ENCODE data around the gene TAS1R2.
"Not testable (repeated sequence)": the region's sequence is repeated elsewhere in the genome, so short reads cannot be mapped to it uniquely, and the experiment has no call there.

TAS1R2 gene

DNA sequence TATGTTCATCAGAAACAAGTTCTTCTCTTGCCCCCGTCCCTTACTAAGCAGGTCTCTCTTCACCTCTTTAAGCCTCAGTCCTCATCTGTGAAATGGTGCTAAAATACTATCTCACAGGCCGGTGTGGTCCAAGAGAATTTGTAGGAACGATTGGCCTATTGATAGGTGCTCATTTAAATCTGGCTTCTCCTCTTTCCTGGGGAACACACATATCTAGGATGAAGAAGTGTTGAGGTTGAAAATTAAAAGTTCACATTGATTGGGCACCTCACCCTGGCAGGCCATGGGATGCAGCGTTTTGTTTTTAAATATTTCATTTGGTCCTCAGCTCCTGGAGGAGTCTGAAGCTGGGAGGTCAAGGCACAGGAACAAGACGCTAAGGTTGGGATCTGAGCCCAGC, 8.9 kb upstream of the TAS1R2 start:
- no peak for DNase-seq

DNA sequence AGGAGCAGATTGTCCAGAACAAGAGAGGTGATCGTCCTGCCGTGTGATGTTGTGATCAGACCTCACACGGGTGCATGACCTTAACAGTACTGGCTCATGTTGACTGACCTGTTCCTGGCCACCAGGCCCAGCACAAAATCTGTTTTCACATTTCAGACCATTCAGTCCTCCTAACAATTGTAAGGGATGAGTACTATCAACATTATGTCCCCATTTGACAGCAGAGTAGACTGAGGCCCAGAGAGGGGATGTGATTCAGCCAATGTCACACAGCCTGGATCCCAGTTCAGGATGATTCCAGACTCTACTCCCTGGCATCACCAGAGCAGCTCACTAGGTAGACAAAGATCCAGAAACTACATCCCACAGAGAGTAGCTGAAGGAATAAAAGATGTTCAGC, 7.4 kb upstream of the TAS1R2 start:
- no peak for DNase-seq

DNA sequence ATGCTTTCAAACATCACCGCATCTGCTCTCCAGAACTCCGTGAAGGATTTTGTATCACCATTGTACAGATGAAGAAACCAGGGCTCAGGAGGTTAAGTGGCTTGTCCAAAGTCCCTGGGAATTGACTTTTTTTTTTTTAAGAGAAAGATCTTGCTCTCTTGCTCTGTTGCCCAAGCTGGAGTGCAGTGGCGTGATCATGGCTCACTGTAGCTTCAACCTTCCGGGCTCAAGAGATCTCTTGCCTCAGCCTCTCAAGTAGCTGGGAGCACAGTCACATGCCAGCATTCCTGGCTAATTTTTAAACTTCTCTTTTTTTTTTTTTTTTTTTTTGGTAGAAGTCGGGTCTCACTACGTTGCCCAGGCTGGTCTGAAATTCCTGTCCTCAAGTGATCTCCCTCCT, 6.9 kb upstream of the TAS1R2 start:
- no peak for DNase-seq

DNA sequence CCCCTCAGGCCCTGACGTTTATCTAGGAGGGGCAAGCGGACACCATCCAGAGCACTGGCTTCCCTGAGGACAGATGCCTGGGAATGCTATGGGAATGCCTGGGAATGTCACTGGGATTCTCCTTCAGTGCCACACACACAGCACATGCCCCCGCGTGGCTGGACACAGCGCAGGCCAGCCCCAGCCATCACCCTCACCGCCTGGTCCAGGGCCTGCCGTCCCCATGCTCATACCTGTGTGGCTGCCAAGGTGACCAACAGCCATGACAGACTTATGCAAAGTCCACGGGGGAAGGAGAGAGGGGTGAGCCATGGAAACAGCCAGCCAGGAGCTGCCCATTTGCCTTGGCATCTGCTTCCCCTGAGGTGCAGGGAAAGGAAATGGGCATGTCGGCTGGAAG, 5.7 kb upstream of the TAS1R2 start:
- no peak for DNase-seq

DNA sequence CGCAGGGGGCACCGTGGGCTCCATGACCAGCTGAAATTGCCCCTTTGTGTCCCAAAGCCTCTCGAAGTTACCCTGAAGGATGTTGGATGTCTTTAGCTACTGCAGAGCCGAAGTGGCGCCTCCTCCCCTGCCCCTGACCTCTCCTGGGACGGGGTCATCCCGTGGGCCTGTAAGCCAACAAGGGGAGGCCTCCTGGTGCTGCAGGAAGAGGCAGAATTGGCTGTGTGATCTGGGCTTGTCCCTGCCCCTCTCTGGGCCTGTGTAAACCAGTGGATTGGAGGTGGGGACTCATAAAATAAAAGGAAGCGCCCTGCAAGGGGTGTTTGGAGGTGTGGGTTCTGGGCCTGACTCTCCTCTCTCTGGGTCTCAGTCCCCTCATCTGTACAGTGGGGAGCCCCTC, 2.1 kb upstream of the TAS1R2 start:
- DNase-seq, result no peak

DNA sequence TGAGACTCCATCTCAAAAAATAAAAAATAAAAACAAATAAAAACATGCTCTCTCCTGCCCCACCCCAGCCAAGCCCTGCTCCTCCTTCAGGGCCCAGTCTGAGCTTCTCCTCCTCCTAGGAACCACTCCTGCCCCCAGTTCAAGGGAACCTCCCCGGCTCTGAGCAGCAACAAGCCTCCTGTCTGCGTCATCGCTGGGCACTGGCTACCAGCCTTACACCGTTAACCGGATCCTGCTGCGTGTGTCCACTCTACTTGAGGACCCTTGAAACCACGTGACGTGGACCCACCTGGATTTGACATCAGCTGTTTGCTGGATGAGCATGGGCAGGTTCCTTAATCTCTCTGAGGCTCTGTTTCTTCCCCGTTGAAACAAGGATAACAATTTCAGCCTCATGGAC, 1.6 kb upstream of the TAS1R2 start:
- no peak for DNase-seq

DNA sequence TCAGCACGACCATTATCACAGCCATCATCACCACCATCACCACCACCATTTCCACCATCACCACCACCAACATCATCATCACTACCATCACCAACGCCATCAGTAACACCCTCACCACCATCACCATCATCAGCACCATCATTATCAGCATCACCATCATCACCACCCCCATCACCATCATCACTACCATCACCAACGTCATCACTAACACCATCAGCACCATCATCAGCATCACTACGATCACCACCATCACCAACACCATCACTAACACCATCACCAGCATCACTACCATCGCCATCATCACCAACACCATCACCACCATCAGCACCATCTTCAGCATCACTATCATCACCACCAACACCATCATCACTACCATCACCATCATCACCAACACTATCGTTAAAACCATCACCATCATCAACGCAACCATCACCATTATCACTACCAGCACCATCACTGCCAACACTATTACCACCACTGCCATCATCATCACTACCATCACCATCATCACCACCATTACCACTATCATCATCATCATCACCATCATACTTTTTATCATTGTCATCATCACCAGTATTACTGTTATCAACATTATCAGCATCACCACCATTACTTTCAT, 1.3 kb downstream of the TAS1R2 start:
- no peak for DNase-seq

DNA sequence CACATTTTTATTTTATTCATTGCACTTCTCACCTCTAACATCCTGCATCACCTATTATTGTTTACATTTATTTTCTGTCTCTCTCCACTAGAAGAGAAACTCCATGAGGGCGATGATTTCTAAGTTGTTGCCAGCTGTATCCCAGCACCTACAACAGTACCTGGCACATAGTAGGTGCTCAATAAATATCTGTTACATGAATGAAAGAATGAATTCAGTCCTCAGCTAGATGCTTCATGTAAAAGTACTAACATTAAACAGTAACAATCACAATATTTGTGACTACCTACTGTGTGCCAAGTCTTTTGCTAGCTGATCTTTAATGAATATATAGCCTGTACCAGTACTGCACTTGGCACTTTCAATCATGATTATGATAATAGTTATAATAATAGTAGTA, 3.0 kb downstream of the TAS1R2 start:
- DNase-seq, result no peak

DNA sequence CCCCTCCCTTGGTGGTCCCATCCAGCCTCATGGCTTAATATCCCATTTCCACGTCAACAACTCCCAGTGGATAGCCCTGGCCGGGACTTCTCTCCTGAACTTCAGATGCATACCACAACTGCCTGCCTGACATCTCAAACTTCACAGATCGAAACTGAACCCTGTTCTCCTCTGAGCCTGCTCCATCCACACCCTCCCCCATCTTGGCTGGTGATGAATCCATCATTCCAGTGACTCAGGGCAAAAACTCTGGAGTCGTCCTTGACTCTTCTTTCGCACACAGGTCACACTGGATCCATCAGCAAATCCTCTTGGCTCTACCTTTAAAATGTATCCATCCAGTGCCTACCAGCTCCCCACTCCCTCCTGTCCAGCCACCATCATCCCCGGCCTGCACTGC, 3.9 kb downstream of the TAS1R2 start:
- DNase-seq, result no peak

DNA sequence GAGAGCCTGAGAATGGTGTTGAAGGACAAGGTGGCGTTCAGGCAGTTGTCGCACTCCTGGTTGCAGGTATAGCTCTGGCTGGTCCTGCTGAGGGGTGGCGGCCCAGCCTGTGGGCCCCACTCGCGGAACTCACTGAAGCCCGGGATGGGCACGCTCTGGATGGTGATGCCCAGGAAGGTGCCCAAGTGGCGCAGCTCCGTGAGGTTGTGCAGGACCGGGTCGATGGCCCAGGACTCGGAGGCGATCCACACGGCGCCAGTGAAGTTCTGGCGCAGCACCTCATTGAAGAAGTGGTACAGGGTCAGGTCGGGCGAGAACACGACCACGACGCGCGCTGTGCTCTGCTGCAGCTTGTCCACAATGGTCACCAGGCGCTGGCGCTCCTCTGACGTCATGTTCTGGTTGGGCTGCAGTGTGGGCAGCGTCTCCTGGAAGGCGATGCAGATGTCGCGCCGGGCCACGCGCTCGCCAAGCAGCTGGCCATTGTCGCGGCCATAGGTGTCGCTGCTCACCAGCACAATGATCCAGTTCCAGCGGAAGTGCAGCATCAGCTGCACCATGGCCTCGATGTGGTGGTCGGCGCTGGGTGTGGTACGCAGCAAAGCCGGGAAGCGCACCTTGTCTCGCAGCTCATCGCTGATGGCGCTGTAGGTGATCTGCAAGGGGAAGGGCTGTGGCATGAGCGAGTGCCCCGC, 5.0 kb downstream of the TAS1R2 start:
- no peak for DNase-seq

DNA sequence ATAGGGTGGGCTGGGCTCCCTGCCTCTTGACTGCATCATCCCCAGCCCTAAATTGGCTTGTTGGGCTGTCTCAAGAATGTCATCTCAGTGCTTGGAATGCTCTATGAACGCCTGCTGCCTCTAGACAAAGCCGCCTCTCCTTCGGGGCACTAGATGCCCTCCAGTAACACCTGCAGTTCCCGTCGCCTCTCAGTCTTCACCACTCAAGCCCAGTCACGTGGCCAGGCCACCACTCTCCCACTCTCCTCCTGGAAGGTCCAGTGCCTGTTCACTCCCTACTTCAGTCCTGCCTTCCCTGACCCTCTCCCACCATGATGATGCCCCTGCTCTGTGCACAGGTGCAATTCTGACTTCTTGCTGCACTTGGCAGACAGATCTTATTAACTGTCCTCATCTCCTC, 7.0 kb downstream of the TAS1R2 start:
- no peak for DNase-seq

DNA sequence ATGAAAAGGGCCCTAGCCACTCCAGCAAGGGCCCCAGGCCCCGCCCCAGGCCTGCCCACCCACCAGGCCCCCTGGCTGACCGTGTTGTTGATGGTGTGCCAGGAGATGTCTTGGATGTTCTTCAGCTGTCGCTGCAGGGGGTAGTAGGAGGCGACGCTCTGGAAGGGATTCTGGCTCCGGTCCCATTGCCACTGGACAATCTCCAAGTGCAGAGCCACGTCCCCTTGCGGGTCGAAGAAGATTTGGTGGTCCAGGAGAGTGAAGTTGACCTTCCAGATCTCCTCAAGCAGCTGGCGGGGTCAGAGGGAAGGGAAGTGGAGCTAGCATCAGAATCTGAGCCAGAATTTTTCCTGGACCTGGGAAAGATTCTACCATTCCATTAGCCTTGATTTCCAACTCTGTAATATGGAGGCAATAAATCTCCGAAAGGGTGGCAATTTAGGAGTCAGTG, 10.2 kb downstream of the TAS1R2 start:
- no peak for DNase-seq

DNA sequence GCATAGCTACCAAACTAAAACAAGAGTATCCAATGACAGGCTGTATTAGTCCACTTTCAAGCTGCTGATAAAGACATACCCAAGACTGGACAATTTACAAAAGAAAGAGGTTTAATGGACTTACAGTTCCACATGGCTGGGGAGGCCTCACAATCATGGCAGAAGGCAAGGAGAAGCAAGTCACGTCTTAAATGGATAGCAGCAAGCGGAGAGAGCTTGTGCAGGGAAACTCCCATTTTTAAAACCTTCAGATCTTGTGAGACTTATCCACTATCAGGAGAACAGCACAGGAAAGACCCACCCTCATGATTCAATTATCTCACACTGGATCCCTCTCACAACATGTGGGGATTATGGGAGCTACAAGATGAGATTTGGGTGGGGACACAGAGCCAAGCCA, 11.7 kb downstream of the TAS1R2 start:
- not testable (repeated sequence) for DNase-seq

DNA sequence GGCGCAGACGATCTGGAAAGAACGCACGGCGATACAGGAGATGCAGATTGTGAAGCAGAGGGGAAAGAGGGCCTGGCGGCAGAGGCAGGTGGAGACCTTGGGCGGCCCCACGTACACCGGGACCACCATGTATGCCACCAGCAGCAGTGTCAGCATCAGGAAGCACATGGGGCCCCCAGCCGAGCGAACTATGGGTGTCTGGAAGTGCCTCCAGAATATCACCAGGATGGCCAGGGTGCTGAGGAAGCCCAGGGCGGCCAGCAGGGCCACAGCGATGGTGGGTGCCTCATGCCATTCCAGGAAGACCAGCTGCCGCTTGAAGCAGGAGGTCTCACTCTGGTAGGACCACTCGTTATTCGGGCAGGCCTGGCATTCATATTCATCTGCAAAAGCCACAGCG, 19.3 kb downstream of the TAS1R2 start:
- no peak for DNase-seq

DNA sequence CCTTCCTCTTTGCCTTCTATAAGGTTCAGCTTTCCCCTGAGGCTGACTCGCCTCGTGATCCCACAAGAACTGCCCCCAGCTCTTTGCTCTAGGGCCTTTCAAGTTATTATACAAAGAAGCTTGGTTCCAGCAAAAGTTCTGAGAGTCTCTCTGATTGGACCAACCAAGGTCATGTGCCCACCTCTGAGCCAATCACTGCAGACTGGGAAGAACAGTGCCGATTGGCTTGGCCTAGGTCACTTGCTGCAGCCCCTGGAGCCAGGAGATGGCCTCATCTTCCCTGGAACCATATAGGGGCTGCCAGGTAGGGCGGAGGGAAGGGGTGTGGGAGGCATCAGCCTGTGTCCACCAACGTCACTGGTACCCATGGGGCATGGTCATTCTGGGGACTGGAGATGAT, 22.8 kb downstream of the TAS1R2 start:
- no peak for DNase-seq

DNA sequence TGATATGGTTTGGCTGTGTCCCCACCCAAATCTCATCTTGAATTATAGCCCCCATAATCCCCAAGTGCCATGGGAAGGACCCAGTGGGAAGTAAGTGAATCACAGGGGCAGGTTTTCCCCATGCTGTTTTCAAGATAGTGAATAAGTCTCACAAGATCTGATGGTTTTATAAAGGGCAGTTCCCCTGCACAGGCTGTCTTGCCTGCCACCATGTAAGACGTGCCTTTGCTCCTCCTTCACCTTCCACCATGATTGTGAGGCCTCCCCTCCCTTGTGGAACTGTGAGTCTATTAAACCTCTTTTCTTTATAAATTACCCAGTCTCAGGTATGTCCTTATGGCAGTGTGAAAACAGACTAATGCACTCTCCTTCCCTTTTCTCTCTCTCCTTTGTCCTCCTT, 27.1 kb downstream of the TAS1R2 start:
- DNase-seq, result not testable (repeated sequence)

DNA sequence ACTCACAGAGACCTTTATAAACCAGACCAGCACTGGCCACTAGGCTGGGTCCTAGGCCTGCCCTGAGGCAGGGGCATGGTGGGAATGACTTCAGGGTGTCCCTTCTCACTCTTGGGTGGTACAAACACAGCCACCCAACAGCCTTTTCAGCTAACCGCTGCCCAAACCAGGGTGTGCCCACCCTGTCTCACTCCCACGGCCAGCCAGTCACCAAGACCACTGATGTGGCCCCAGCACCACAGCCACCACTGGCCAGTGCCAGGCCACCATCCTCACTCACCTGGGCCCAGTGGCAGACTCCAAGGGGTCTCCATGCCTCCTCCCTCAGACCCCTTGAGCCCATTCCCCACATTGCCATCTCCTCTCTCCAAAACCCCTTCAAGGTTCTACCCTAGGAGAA, 27.8 kb downstream of the TAS1R2 start:
- no peak for DNase-seq

DNA sequence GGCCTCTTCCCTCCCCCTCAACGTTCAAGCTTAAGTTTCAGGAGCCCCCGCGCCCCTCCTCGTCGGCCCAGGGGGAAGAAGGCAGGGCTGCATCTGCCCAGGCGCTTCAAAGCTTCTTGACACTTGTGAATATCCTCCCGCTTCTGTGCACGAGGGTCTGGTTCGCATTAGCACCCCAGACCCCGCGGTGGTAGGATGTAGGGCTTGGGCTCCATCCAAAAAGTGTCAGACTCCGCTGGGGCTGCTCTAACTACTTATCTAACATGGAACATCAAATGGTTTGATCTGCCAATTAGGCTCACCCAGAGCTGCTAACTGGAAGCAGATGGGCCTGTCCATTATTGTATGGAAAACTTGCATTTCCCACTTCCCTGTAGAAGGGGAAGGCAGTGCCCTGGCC, 28.9 kb downstream of the TAS1R2 start:
- no peak for DNase-seq

DNA sequence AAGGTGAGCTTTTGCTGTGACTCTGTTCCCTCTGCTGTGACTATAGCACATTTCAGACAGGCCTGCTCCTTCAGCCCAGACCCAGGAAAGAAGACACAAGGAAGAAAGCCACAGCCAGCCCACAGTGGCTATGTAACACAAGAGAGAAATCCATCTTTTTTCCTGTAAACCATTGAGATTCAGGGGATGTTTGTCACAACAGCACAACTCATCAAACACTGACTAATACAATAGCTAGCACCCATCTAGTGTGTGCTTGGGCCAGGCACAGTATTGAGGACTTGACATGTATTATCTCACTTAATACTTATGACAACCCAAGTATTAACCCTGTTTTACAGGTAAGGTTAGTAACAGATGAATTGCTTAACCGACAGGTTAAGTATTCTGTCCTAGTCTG, 29.8 kb downstream of the TAS1R2 start:
- no peak for DNase-seq

DNA sequence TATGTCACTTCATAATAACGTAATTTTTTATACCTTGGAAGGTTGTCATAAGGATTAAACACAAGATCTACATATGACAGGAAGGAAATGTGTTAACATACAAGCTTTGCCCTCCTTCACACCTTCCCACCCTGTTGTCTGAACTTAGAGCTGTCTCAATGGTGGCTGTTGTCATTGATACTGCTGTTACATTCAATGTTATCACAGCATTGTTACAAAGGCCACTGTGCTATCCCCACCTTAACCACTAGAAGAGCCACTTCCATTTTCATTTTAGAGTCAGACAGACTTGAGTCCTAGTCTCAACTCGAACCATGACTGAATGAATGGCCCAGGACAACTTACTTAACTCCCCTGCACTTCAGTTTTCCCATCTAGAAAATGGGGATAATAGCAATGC, 31.2 kb downstream of the TAS1R2 start:
- DNase-seq, result no peak

DNA sequence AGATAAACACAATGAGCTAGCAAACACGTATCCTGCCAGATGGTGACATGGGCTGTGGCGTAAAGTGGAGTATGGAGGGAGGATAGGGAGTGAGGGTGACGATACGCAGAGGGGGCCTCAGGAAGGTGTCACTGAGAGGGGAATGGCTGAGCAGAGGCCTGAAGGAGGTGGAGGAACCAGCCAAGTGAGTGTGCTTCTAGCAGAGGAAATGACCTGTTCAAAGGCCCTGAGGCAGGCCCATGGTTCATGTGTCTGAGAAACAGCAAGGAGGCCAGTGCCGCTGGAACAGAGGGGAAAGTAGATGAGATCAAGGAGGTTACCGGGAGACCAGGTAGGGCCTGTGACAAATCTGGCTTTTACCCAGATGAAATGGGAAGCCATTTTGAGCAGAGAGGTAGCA, 36.0 kb downstream of the TAS1R2 start:
- DNase-seq, result no peak

DNA sequence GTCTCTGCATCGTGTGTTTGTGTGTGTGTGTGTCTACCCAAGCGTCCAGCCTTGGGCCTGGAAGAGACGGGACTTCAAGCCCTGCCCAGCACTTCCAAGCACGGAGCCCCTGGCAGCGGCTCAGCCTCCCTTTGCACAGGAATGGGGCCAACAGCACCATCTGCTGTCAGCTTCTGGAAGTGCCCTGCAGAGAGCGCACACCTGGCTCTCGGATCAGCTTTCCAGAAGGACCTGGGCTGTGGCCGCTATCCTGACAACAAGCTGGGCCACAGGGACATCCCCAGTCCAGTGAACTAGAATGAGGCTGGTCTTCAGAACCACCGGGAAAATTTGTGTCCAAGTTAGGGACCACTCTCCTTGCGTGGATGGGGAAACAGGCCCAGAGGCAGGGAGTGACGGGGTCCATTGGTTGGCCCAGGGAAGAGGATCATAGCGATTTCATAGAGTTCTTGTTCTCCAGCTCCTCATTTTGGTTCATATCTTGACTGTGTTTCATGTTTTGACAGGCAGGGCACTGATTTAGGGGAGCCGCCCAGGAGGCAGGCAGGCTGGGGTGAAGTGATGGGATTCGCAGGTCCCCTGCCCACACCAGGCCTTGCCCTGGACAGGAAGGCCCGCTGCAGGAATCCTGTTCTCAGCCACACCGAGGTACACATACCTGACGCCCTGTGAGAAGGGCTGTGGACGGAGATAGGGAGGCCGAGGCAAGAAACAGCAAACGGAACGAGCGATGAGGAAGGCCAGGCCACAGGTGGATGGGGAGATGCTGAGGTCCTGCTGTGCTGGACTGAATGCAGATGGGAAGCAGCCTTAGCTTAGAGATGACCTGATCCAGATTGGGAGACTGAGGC, 38.4 kb downstream of the TAS1R2 start:
- peak; percentile 4 for DNase-seq

DNA sequence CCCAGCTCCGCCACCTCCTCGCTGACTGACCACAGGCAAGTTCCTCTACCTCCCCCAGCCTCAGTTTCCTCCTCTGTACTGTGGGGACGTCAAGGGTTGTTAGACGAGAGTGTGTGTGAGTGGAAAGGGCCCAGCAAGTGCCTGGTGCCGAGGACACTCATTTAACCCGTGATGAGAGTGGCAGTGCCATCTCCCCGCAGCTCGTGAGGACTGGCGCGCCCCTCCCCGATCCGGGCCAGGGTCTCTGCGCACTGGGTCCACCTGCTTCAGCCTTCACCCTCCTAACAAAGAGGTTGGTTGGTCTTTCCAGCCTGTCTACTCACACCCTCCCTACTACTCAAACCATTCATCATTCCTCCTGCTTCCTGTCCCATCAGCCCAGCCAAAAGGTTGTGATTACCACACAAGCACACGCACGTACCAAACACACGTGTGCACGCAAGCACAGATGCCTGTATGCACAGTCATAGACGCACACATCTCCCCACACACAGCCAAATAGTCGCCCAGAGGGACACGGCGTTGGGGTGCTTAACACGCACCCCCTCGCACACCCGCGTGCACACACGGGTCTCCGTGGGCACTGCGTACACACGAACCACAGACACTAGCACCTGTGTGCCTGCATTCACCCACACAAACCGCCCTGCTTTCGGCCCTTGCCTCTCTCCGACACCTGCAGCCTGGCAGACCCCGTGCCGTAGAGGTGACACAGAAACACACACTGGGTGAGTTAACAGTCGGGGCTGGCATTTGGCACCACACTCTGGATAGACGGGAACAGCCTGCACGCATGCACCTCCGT, 39.3 kb downstream of the TAS1R2 start:
- DNase-seq, result no peak

Measured in central memory CD4-positive, alpha-beta T cell (primary cell).